Chondrocyte (in vitro differentiated cells): ENCODE data around the gene FAM13A. TPM values are rescaled to one million over a fixed set of nuclear protein-coding genes. Genes with fewer than 3 reads are reported as not detected.

Experiments used
- DNase-seq: peaks from one replicate; pipeline ENCODE4 v3.0.0; 2021; ENCODE audit warnings: mixed read lengths, low spot score
- H3K27ac Mint-ChIP-seq: one replicate; pipeline ENCODE4 v1.8.0; 2021; ENCODE audit warnings: mild to moderate bottlenecking, moderate library complexity, mixed read lengths; ENCODE audit not compliant: unreplicated experiment
- H3K27me3 Mint-ChIP-seq: 2 replicates; pipeline ENCODE4 v1.8.0; 2021; ENCODE audit warnings: low read depth, mixed read lengths
- H3K36me3 Mint-ChIP-seq: 2 replicates; pipeline ENCODE4 v1.8.0; 2021; ENCODE audit warnings: low read depth, mixed read lengths
- H3K4me1 Mint-ChIP-seq: 2 replicates; pipeline ENCODE4 v1.8.0; 2021; ENCODE audit warnings: low read depth, mild to moderate bottlenecking, mixed read lengths
- H3K4me3 Mint-ChIP-seq: one replicate; pipeline ENCODE4 v1.8.0; 2021; ENCODE audit warnings: mild to moderate bottlenecking, moderate library complexity, mixed read lengths; ENCODE audit not compliant: unreplicated experiment
- H3K9me3 Mint-ChIP-seq: 2 replicates; pipeline ENCODE4 v1.8.0; 2021; ENCODE audit warnings: low read depth, mixed read lengths
- CTCF ChIP-seq: fragments of 200-600 bp; sonication (generic); IDR thresholded peaks from 2 replicates; pipeline ENCODE4 v1.5.0; 2021; ENCODE audit warnings: antibody characterized with exemption, mild to moderate bottlenecking, moderate library complexity
- total RNA-seq: library from RNA; stranded (reverse); gene quantifications from 3 replicates; pipeline ENCODE4 v1.2.1, GENCODE V29; 2021

The FAM13A gene
- total RNA-seq, 1 donor from 2014 or later = 10.5 TPM

- H3K36me3 Mint-ChIP-seq = no peaks in the 10 kb centered on the region
- no peaks in the 10 kb centered on the region for H3K27me3 Mint-ChIP-seq
- no peaks in the 10 kb centered on the region for H3K9me3 Mint-ChIP-seq
- no peak overlapping the region for H3K4me3 Mint-ChIP-seq
- no peak for TF ChIP-seq CTCF
- H3K4me1 Mint-ChIP-seq = peaks cover 16% of the 10 kb centered on the region
- DNase-seq = no peak
- no peak overlapping the region for H3K27ac Mint-ChIP-seq
Measured at GRCh38 chr4:88827442-88827841, 229.5 kb downstream of the FAM13A start.

- Mint-ChIP-seq H3K9me3 (no peaks in the 10 kb centered on the region), H3K4me3 (no peak overlapping the region)
Measured at GRCh38 chr4:88826771-88827170, 230.2 kb downstream of the FAM13A start.

GRCh38 chr4:88825931-88826330, 231.1 kb downstream of the FAM13A start:
- no peak for DNase-seq
- Mint-ChIP-seq H3K27me3 (no peaks in the 10 kb centered on the region), H3K4me3 (no peak overlapping the region), H3K9me3 (no peaks in the 10 kb centered on the region), H3K36me3 (no peaks in the 10 kb centered on the region), H3K27ac (no peak overlapping the region), H3K4me1 (peaks cover 22% of the 10 kb centered on the region)
- TF ChIP-seq CTCF = no peak

More at GRCh38 chr4:88826771-88827170, 230.2 kb downstream of the FAM13A start:
- no peak overlapping the region for H3K27ac Mint-ChIP-seq
- no peak for TF ChIP-seq CTCF
- peaks cover 21% of the 10 kb centered on the region for H3K4me1 Mint-ChIP-seq
- no peak for DNase-seq
- no peaks in the 10 kb centered on the region for H3K36me3 Mint-ChIP-seq
- H3K27me3 Mint-ChIP-seq = no peaks in the 10 kb centered on the region

- H3K4me1 Mint-ChIP-seq = peaks cover 39% of the 10 kb centered on the region
- H3K27me3 Mint-ChIP-seq = no peaks in the 10 kb centered on the region
- no peaks in the 10 kb centered on the region for H3K9me3 Mint-ChIP-seq
- peak overlapping the region; percentile 82 for H3K4me3 Mint-ChIP-seq
- H3K27ac Mint-ChIP-seq = peak overlapping the region; percentile 99
- peak; percentile 86 for DNase-seq
- TF ChIP-seq CTCF = no peak
- no peaks in the 10 kb centered on the region for H3K36me3 Mint-ChIP-seq
Measured at GRCh38 chr4:88823058-88823919, 233.7 kb downstream of the FAM13A start.

- Mint-ChIP-seq H3K4me3 (peak overlapping the region; percentile 82), H3K36me3 (no peaks in the 10 kb centered on the region), H3K27ac (peak overlapping the region; percentile 99), H3K9me3 (no peaks in the 10 kb centered on the region), H3K4me1 (peaks cover 40% of the 10 kb centered on the region), H3K27me3 (no peaks in the 10 kb centered on the region)
- no peak for DNase-seq
- no peak for TF ChIP-seq CTCF
Measured at GRCh38 chr4:88822034-88822789, 234.8 kb downstream of the FAM13A start.
